ENCODE data around the gene SCN4B. TPM values are rescaled to one million over a fixed set of nuclear protein-coding genes. Genes with fewer than 3 reads are reported as not detected.
A peak's percentile ranks its signal among the peaks of the same experiment; 100 is the strongest.

Gene SCN4B
- total RNA-seq, 2 donors from 2014 or later = 0.15 to 0.20 TPM

GRCh38 chr11:118147502-118147901 is 5.1 kb downstream of the SCN4B start:
- H3K27me3 Mint-ChIP-seq (ENCODE audit: insufficient read depth) = peaks cover 92% of the 10 kb centered on the region

GRCh38 chr11:118146554-118146953 is 6.1 kb downstream of the SCN4B start:
- WGBS, 2 experiments (ENCODE audit: insufficient coverage in 1 of 2, insufficient read length in 1 of 2) = 81 to 92% methylated on average over 6 of the region's 6 CpGs
- Mint-ChIP-seq H3K27ac (no peak overlapping the region), H3K36me3 (ENCODE audit: low read depth) (no peaks in the 10 kb centered on the region), H3K9me3 (no peaks in the 10 kb centered on the region), H3K4me1 (peaks cover 8% of the 10 kb centered on the region), H3K4me3 (peak overlapping the region; percentile 63), H3K27me3 (ENCODE audit: insufficient read depth) (peaks cover 92% of the 10 kb centered on the region)
- TF ChIP-seq, protein P1, sequence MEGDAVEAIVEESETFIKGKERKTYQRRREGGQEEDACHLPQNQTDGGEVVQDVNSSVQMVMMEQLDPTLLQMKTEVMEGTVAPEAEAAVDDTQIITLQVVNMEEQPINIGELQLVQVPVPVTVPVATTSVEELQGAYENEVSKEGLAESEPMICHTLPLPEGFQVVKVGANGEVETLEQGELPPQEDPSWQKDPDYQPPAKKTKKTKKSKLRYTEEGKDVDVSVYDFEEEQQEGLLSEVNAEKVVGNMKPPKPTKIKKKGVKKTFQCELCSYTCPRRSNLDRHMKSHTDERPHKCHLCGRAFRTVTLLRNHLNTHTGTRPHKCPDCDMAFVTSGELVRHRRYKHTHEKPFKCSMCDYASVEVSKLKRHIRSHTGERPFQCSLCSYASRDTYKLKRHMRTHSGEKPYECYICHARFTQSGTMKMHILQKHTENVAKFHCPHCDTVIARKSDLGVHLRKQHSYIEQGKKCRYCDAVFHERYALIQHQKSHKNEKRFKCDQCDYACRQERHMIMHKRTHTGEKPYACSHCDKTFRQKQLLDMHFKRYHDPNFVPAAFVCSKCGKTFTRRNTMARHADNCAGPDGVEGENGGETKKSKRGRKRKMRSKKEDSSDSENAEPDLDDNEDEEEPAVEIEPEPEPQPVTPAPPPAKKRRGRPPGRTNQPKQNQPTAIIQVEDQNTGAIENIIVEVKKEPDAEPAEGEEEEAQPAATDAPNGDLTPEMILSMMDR (conservative IDR thresholded peaks at IDR 0.05) = no peak
- Histone ChIP-seq H3K9me3 (ENCODE audit: control insufficient read depth, low read length) (no peaks in the 10 kb centered on the region), H3K27me3 (ENCODE audit: control insufficient read depth, insufficient read depth, low read length, poor library complexity, severe bottlenecking) (peaks cover 84% of the 10 kb centered on the region), H3K4me1 (ENCODE audit: control insufficient read depth, insufficient read depth, low read length) (no peaks in the 10 kb centered on the region), H3K4me3 (ENCODE audit: low read length) (no peak overlapping the region), H3K27ac (ENCODE audit: low read depth, low read length) (no peak overlapping the region), H3K9ac (ENCODE audit: extremely low read depth, low read length, poor library complexity, severe bottlenecking) (no peak overlapping the region), H3K36me3 (ENCODE audit: control insufficient read depth, insufficient read depth, low read length) (no peaks in the 10 kb centered on the region)
- no peak for DNase-seq

More at GRCh38 chr11:118147502-118147901, 5.1 kb downstream of the SCN4B start:
- Histone ChIP-seq H3K4me3 (ENCODE audit: low read length) (no peak overlapping the region), H3K4me1 (ENCODE audit: control insufficient read depth, insufficient read depth, low read length) (no peaks in the 10 kb centered on the region), H3K9me3 (ENCODE audit: control insufficient read depth, low read length) (no peaks in the 10 kb centered on the region), H3K27ac (ENCODE audit: low read depth, low read length) (no peak overlapping the region), H3K9ac (ENCODE audit: extremely low read depth, low read length, poor library complexity, severe bottlenecking) (no peak overlapping the region), H3K36me3 (ENCODE audit: control insufficient read depth, insufficient read depth, low read length) (no peaks in the 10 kb centered on the region), H3K27me3 (ENCODE audit: control insufficient read depth, insufficient read depth, low read length, poor library complexity, severe bottlenecking) (peaks cover 94% of the 10 kb centered on the region)
- 61 to 75% methylated on average over 1 to 3 of the region's 3 CpGs for WGBS, 2 experiments (ENCODE audit: insufficient coverage in 1 of 2, insufficient read length in 1 of 2)
- Mint-ChIP-seq H3K27ac (no peak overlapping the region), H3K9me3 (no peaks in the 10 kb centered on the region), H3K36me3 (ENCODE audit: low read depth) (no peaks in the 10 kb centered on the region), H3K4me1 (peaks cover 8% of the 10 kb centered on the region), H3K4me3 (no peak overlapping the region)
- DNase-seq = no peak
- TF ChIP-seq, protein P1 (conservative IDR thresholded peaks at IDR 0.05) = no peak

GRCh38 chr11:118145285-118146227 is 7.1 kb downstream of the SCN4B start:
- H3K27me3 Mint-ChIP-seq (ENCODE audit: insufficient read depth) = peaks cover 90% of the 10 kb centered on the region
- H3K36me3 Mint-ChIP-seq (ENCODE audit: low read depth) = no peaks in the 10 kb centered on the region
- no peaks in the 10 kb centered on the region for H3K9me3 Mint-ChIP-seq
- Histone ChIP-seq H3K27ac (ENCODE audit: low read depth, low read length) (no peak overlapping the region), H3K9ac (ENCODE audit: extremely low read depth, low read length, poor library complexity, severe bottlenecking) (no peak overlapping the region), H3K36me3 (ENCODE audit: control insufficient read depth, insufficient read depth, low read length) (no peaks in the 10 kb centered on the region), H3K4me3 (ENCODE audit: low read length) (peak overlapping the region; percentile 79), H3K27me3 (ENCODE audit: control insufficient read depth, insufficient read depth, low read length, poor library complexity, severe bottlenecking) (peaks cover 79% of the 10 kb centered on the region), H3K9me3 (ENCODE audit: control insufficient read depth, low read length) (no peaks in the 10 kb centered on the region), H3K4me1 (ENCODE audit: control insufficient read depth, insufficient read depth, low read length) (no peaks in the 10 kb centered on the region)
- 0 to 1% methylated on average over 12 to 78 of the region's 78 CpGs for WGBS, 2 experiments (ENCODE audit: insufficient coverage in 1 of 2, insufficient read length in 1 of 2)
- TF ChIP-seq, protein P1 (conservative IDR thresholded peaks at IDR 0.05) = peak; percentile 95
- peaks cover 8% of the 10 kb centered on the region for H3K4me1 Mint-ChIP-seq
- DNase-seq = peak; percentile 97
- H3K4me3 Mint-ChIP-seq = peak overlapping the region; percentile 63
- no peak overlapping the region for H3K27ac Mint-ChIP-seq
